Epithelial cell of prostate (primary cell): ENCODE results near the gene KIF3A.

ENCODE experiments used
- DNase-seq: peaks from one replicate; pipeline ENCODE4 v3.0.0-alpha.2; 2011; ENCODE audit warnings: low read depth, low spot score
- H3K27ac ChIP-seq: fragments of 450-650 bp; 2 replicates; pipeline ENCODE4 v1.5.1; 2017; ENCODE audit warnings: mild to moderate bottlenecking

The KIF3A gene

GRCh38 chr5:132666310-132667123, 70.8 kb downstream of the KIF3A start:
- no peak for DNase-seq
- no peak overlapping the region for H3K27ac ChIP-seq

- DNase-seq = no peak
- H3K27ac ChIP-seq = no peak overlapping the region
These were observed 71.7 kb downstream of the KIF3A start for GRCh38 chr5:132665574-132666080.

- H3K27ac ChIP-seq = no peak overlapping the region
These were observed 72.6 kb downstream of the KIF3A start for GRCh38 chr5:132664696-132665209.

GRCh38 chr5:132663771-132664695, 73.3 kb downstream of the KIF3A start:
- no peak overlapping the region for H3K27ac ChIP-seq
- DNase-seq = no peak

More at GRCh38 chr5:132664696-132665209, 72.6 kb downstream of the KIF3A start:
- DNase-seq = no peak

GRCh38 chr5:132662925-132663770, 74.2 kb downstream of the KIF3A start:
- no peak overlapping the region for H3K27ac ChIP-seq
- no peak for DNase-seq

GRCh38 chr5:132662004-132662401, 75.3 kb downstream of the KIF3A start:
- DNase-seq = no peak
- no peak overlapping the region for H3K27ac ChIP-seq

- H3K27ac ChIP-seq = no peak overlapping the region
- no peak for DNase-seq
These were observed 75.9 kb downstream of the KIF3A start for GRCh38 chr5:132661231-132662003.

- no peak overlapping the region for H3K27ac ChIP-seq
- no peak for DNase-seq
These were observed 77.5 kb downstream of the KIF3A start for GRCh38 chr5:132659598-132660493.

- no peak overlapping the region for H3K27ac ChIP-seq
These were observed 78.7 kb downstream of the KIF3A start for GRCh38 chr5:132658381-132659302.

GRCh38 chr5:132657676-132658380, 79.5 kb downstream of the KIF3A start, which contains the start of gene IL13:
IL13 (plus strand) TSS chr5:132658173; CDS start chr5:132658187, 14 bp downstream.
- no peak within 1 kb of the TSS for H3K27ac ChIP-seq
- no peak for DNase-seq

More at GRCh38 chr5:132658381-132659302, 78.7 kb downstream of the KIF3A start:
- DNase-seq = no peak

- H3K27ac ChIP-seq = no peak overlapping the region
These were observed 80.5 kb downstream of the KIF3A start for GRCh38 chr5:132656774-132657355.

GRCh38 chr5:132655821-132656773, 81.2 kb downstream of the KIF3A start:
- no peak for DNase-seq

More at GRCh38 chr5:132656774-132657355, 80.5 kb downstream of the KIF3A start:
- no peak for DNase-seq

GRCh38 chr5:132653716-132654115, 83.6 kb downstream of the KIF3A start:
- no peak for DNase-seq
- no peak overlapping the region for H3K27ac ChIP-seq

More at GRCh38 chr5:132655821-132656773, 81.2 kb downstream of the KIF3A start:
- H3K27ac ChIP-seq = no peak overlapping the region

- DNase-seq = no peak
These were observed 85.4 kb downstream of the KIF3A start for GRCh38 chr5:132651838-132652469.

More at GRCh38 chr5:132651838-132652469, 85.4 kb downstream of the KIF3A start:
- H3K27ac ChIP-seq = no peak overlapping the region
